HepG2 (cell line): ENCODE data around the gene KDM3B. TPM values are rescaled to one million over a fixed set of nuclear protein-coding genes. Genes with fewer than 3 reads are reported as not detected.

ENCODE experiments used
- AKNA ChIP-seq: sonication (generic); formaldehyde crosslinking; IDR thresholded peaks from 2 replicates; pipeline ENCODE4 v1.4.0; 2020; ENCODE audit warnings: missing genetic modification reagents, borderline replicate concordance
- BORCS8-MEF2B ChIP-seq: sonication (generic); formaldehyde crosslinking; IDR thresholded peaks from 2 replicates; pipeline ENCODE4 v1.8.0; 2022; ENCODE audit warnings: mild to moderate bottlenecking, missing genetic modification reagents
- CEBPG ChIP-seq: IDR thresholded peaks from 2 replicates; pipeline ENCODE4 v1.6.1; 2016
- ESRRA ChIP-seq: sonication (generic); formaldehyde crosslinking; IDR thresholded peaks from 2 replicates; pipeline ENCODE4 v1.5.1; 2020; ENCODE audit warnings: mild to moderate bottlenecking, low read depth, missing genetic modification reagents
- HOXD1 ChIP-seq: sonication (generic); formaldehyde crosslinking; IDR thresholded peaks from 2 replicates; pipeline ENCODE4 v1.5.0; 2020; ENCODE audit warnings: missing genetic modification reagents
- KDM2A ChIP-seq: sonication (generic); formaldehyde crosslinking; IDR thresholded peaks from 2 replicates; pipeline ENCODE4 v1.4.0; 2020; ENCODE audit warnings: low read depth, missing genetic modification reagents, borderline replicate concordance
- MAF1 ChIP-seq: sonication (generic); formaldehyde crosslinking; IDR thresholded peaks from 2 replicates; pipeline ENCODE4 v1.5.0; 2020; ENCODE audit warnings: missing genetic modification reagents, borderline replicate concordance
- MATR3 ChIP-seq: sonication (generic); formaldehyde crosslinking; IDR thresholded peaks from 2 replicates; pipeline ENCODE4 v1.4.0; 2020; ENCODE audit warnings: missing genetic modification reagents
- SATB2 ChIP-seq: sonication (generic); formaldehyde crosslinking; IDR thresholded peaks from 2 replicates; pipeline ENCODE4 v1.5.0; 2020; ENCODE audit warnings: missing genetic modification reagents
- SIN3A ChIP-seq: IDR thresholded peaks from 2 replicates; pipeline ENCODE4 v1.6.1; 2011; ENCODE audit warnings: low read depth, mild to moderate bottlenecking, control low read depth, low read length, borderline replicate concordance
- SP5 ChIP-seq: IDR thresholded peaks from 2 replicates; pipeline ENCODE4 v1.6.1; 2016; ENCODE audit warnings: low read depth, borderline replicate concordance
- ZBTB14 ChIP-seq: sonication (generic); formaldehyde crosslinking; IDR thresholded peaks from 2 replicates; pipeline ENCODE4 v1.4.0; 2020; ENCODE audit warnings: missing genetic modification reagents
- ZMAT3 ChIP-seq: sonication (generic); formaldehyde crosslinking; conservative IDR thresholded peaks from 2 replicates; pipeline ENCODE4 v1.7.0; 2021; ENCODE audit warnings: missing genetic modification reagents
- ZNF10 ChIP-seq: sonication (generic); formaldehyde crosslinking; IDR thresholded peaks from 2 replicates; pipeline ENCODE4 v1.4.0; 2020; ENCODE audit warnings: mild to moderate bottlenecking, low read depth, missing genetic modification reagents, borderline replicate concordance
- ZNF225 ChIP-seq: sonication (generic); formaldehyde crosslinking; IDR thresholded peaks from 2 replicates; pipeline ENCODE4 v1.4.0; 2020; ENCODE audit warnings: mild to moderate bottlenecking, missing genetic modification reagents
- ZNF329 ChIP-seq: sonication (generic); formaldehyde crosslinking; IDR thresholded peaks from 2 replicates; pipeline ENCODE4 v1.9.0; 2021; ENCODE audit warnings: low read depth, mild to moderate bottlenecking, missing genetic modification reagents
- ZNF382 ChIP-seq: sonication (generic); formaldehyde crosslinking; IDR thresholded peaks from 2 replicates; pipeline ENCODE4 v1.5.0; 2020; ENCODE audit warnings: missing genetic modification reagents, mild to moderate bottlenecking, borderline replicate concordance
- ZNF383 ChIP-seq: sonication (generic); formaldehyde crosslinking; IDR thresholded peaks from 2 replicates; pipeline ENCODE4 v1.4.0; 2020; ENCODE audit warnings: missing genetic modification reagents, mild to moderate bottlenecking, borderline replicate concordance
- ZNF709 ChIP-seq: sonication (generic); formaldehyde crosslinking; IDR thresholded peaks from 2 replicates; pipeline ENCODE4 v1.5.0; 2020; ENCODE audit warnings: mild to moderate bottlenecking, missing genetic modification reagents
- polyA plus RNA-seq, 8 experiments: library from polyadenylated mRNA; depleted of rRNA in 3 of 8; stranded (reverse) in 7 of 8; unstranded in 1 of 8; fragments of >200 nt; fragmentation: Illumina TruSeq in 4 of 8; extraction: Trizol in 4 of 8; gene quantifications; 2 replicates each; pipeline versions ENCODE4 v1.2.1 to v1.2.3, GENCODE V29; 2011 to 2016; ENCODE audit warnings: low read depth in 4 of 8, missing spikeins in 1 of 8, mixed read lengths in 1 of 8; ENCODE audit not compliant: insufficient read depth in 1 of 8
- total RNA-seq, 5 experiments: library from RNA; depleted of rRNA; stranded (reverse); fragments of >200 nt; fragmentation: Illumina TruSeq; extraction: Trizol; gene quantifications; 2 replicates each; pipeline ENCODE4 v1.2.3, GENCODE V29; 2016; ENCODE audit warnings: low read depth in 1 of 5
- TF ChIP-seq, protein P1 (sequence below): sonication (generic); formaldehyde crosslinking; IDR thresholded peaks from 2 replicates; pipeline ENCODE4 v1.5.0; 2020; ENCODE audit warnings: missing genetic modification reagents

KDM3B gene
- total and polyA plus RNA-seq, 2 of the 13 experiments (the other 11 are each of a cell fraction or from before 2014, with no cell fraction given), result 19.7 to 34.3 TPM

- TF ChIP-seq ZNF10 (CRISPR knock-in tag) (no peak), AKNA (CRISPR knock-in tag) (no peak), MATR3 (no peak), HOXD1 (no peak), ZNF383 (no peak), ZBTB14 (CRISPR knock-in tag) (no peak), MAF1 (CRISPR knock-in tag) (no peak), ZNF382 (no peak), KDM2A (peak; percentile 0; the same call in 1 of the 2 replicates), ZNF709 (CRISPR knock-in tag) (no peak), ZNF225 (CRISPR knock-in tag) (no peak), ZNF329 (CRISPR knock-in tag) (no peak), SATB2 (CRISPR knock-in tag) (no peak), SIN3A (no peak), CEBPG (CRISPR knock-in tag) (no peak), SP5 (no peak), BORCS8-MEF2B (CRISPR knock-in tag) (no peak), ESRRA (CRISPR knock-in tag) (no peak), ZMAT3 (CRISPR knock-in tag) (no peak)
- TF ChIP-seq, protein P1, sequence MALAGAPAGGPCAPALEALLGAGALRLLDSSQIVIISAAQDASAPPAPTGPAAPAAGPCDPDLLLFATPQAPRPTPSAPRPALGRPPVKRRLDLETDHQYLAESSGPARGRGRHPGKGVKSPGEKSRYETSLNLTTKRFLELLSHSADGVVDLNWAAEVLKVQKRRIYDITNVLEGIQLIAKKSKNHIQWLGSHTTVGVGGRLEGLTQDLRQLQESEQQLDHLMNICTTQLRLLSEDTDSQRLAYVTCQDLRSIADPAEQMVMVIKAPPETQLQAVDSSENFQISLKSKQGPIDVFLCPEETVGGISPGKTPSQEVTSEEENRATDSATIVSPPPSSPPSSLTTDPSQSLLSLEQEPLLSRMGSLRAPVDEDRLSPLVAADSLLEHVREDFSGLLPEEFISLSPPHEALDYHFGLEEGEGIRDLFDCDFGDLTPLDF (CRISPR knock-in tag), result no peak
These were observed 87.1 kb downstream of the KDM3B start (continued) for GRCh38 chr5:138439477-138440158.
